Measurements from ENCODE around the gene ANXA9. TPM values are rescaled to one million over a fixed set of nuclear protein-coding genes. Genes with fewer than 3 reads are reported as not detected.

ANXA9 gene
- total and polyA plus RNA-seq, 2 donors (not counting 1 experiment from before 2014, with no cell fraction given) = 0.07 to 0.62 TPM

GRCh38 chr1:151010346-151010726, 28.2 kb downstream of the ANXA9 start:
- H3K4me1 Mint-ChIP-seq = peaks cover 57% of the 10 kb centered on the region
- no peak overlapping the region for H3K9ac ChIP-seq (ENCODE audit: low read length)
- H3K4me1 ChIP-seq (ENCODE audit: control insufficient read depth in 2 of 2, insufficient read depth in 2 of 2, low read length in 2 of 2) = peaks cover 36 to 40% of the 10 kb centered on the region in 2 donors
- peak overlapping the region; percentile 7 for H3K4me3 Mint-ChIP-seq
- no peaks in the 10 kb centered on the region for H3K9me3 ChIP-seq (ENCODE audit: control extremely low read depth in 1 of 3, control insufficient read depth in 2 of 3, insufficient read depth in 1 of 3, low read length in 2 of 3)
- H3K4me3 ChIP-seq (ENCODE audit: control extremely low read depth in 1 of 5, extremely low read depth in 1 of 5, insufficient read depth in 1 of 5, low read depth in 2 of 5, low read length in 4 of 5) = no peak overlapping the region
- no peaks in the 10 kb centered on the region for H3K27me3 ChIP-seq (replicated peaks in 1 of 4; ENCODE audit: control extremely low read depth in 1 of 4, control insufficient read depth in 3 of 4, insufficient read depth in 4 of 4, low read length in 3 of 4)
- no peaks in the 10 kb centered on the region for H3K27me3 Mint-ChIP-seq
- H3K36me3 ChIP-seq (replicated peaks in 1 of 2; ENCODE audit: control extremely low read depth in 1 of 2, control insufficient read depth in 1 of 2, extremely low read depth in 1 of 2, insufficient read depth in 2 of 2, low read length in 1 of 2) = peaks cover 3 to 10% of the 10 kb centered on the region in 2 experiments
- H2AFZ ChIP-seq (ENCODE audit: insufficient read depth, low read depth, low read length, poor library complexity, severe bottlenecking) = no peak overlapping the region
- intact Hi-C loops (cut with micrococcal nuclease) = no loop called here
- no peaks in the 10 kb centered on the region for H4K20me1 ChIP-seq (ENCODE audit: control insufficient read depth, insufficient read depth, low read length, poor library complexity, severe bottlenecking)
- peaks cover 74% of the 10 kb centered on the region for H3K79me2 ChIP-seq (ENCODE audit: control insufficient read depth, insufficient read depth, low read length)
- POLR2A ChIA-PET = no interaction called here
- no peak overlapping the region for H3K27ac ChIP-seq (ENCODE audit: low read length in 2 of 2)
- H3K4me2 ChIP-seq (replicated peaks; ENCODE audit: low read depth, low read length, poor library complexity, severe bottlenecking) = no peak overlapping the region
- no peak for ATAC-seq (ENCODE audit: low read depth)
- H3K9me3 Mint-ChIP-seq (ENCODE audit: insufficient read depth) = no peaks in the 10 kb centered on the region
- CTCF ChIA-PET = interaction anchor here (0.7 to 1.1 kb wide), 3 partner anchors 9 to 723 kb away, joined by 3 to 8 read pairs (median 3); no protein-coding TSS in a partner anchor
- TF ChIP-seq EZH2 (IDR thresholded peaks at IDR 0.05; ENCODE audit: borderline replicate concordance, insufficient read depth, low read depth, low read length, poor library complexity, severe bottlenecking) (no peak), CTCF (IDR thresholded peaks at IDR 0.05) (no peak)
- DNase-seq = no peak
- WGBS (ENCODE audit: insufficient coverage) = 100% methylated on average over 1 of the region's 3 CpGs
- no peak overlapping the region for H3K27ac Mint-ChIP-seq

- H3K79me2 ChIP-seq (ENCODE audit: control insufficient read depth, insufficient read depth, low read length) = peaks cover 65% of the 10 kb centered on the region
- no peak overlapping the region for H3K4me2 ChIP-seq (replicated peaks; ENCODE audit: low read depth, low read length, poor library complexity, severe bottlenecking)
- no peak for ATAC-seq (ENCODE audit: low read depth)
- Mint-ChIP-seq H3K4me1 (peaks cover 48% of the 10 kb centered on the region), H3K4me3 (no peak overlapping the region), H3K27me3 (no peaks in the 10 kb centered on the region), H3K9me3 (ENCODE audit: insufficient read depth) (no peaks in the 10 kb centered on the region), H3K27ac (no peak overlapping the region)
- intact Hi-C loops (cut with micrococcal nuclease) = no loop called here
- no peaks in the 10 kb centered on the region for H3K27me3 ChIP-seq (replicated peaks in 1 of 4; ENCODE audit: control extremely low read depth in 1 of 4, control insufficient read depth in 3 of 4, insufficient read depth in 4 of 4, low read length in 3 of 4)
- H4K20me1 ChIP-seq (ENCODE audit: control insufficient read depth, insufficient read depth, low read length, poor library complexity, severe bottlenecking) = no peaks in the 10 kb centered on the region
- no peak overlapping the region for H3K4me3 ChIP-seq (ENCODE audit: control extremely low read depth in 1 of 5, extremely low read depth in 1 of 5, insufficient read depth in 1 of 5, low read depth in 2 of 5, low read length in 4 of 5)
- TF ChIP-seq CTCF (IDR thresholded peaks at IDR 0.05) (no peak), EZH2 (IDR thresholded peaks at IDR 0.05; ENCODE audit: borderline replicate concordance, insufficient read depth, low read depth, low read length, poor library complexity, severe bottlenecking) (no peak)
- H2AFZ ChIP-seq (ENCODE audit: insufficient read depth, low read depth, low read length, poor library complexity, severe bottlenecking) = no peak overlapping the region
- no peak overlapping the region for H3K27ac ChIP-seq (ENCODE audit: low read length in 2 of 2)
- CTCF ChIA-PET = interaction anchor here (0.9 to 1.1 kb wide), 3 partner anchors 10 to 27 kb away, joined by 3 read pairs; no protein-coding TSS in a partner anchor
- POLR2A ChIA-PET = interaction anchor here (0.7 kb wide), 1 partner anchor 884 kb away, joined by 3 read pairs; no protein-coding TSS in a partner anchor
- no peak overlapping the region for H3K9ac ChIP-seq (ENCODE audit: low read length)
- H3K4me1 ChIP-seq (ENCODE audit: control insufficient read depth in 2 of 2, insufficient read depth in 2 of 2, low read length in 2 of 2) = peaks cover 27 to 31% of the 10 kb centered on the region in 2 donors
- WGBS (ENCODE audit: insufficient coverage) = 100% methylated on average over 2 of the region's 4 CpGs
- DNase-seq = no peak
- H3K36me3 ChIP-seq (replicated peaks in 1 of 2; ENCODE audit: control extremely low read depth in 1 of 2, control insufficient read depth in 1 of 2, extremely low read depth in 1 of 2, insufficient read depth in 2 of 2, low read length in 1 of 2) = peaks cover 3 to 10% of the 10 kb centered on the region in 2 experiments
- no peaks in the 10 kb centered on the region for H3K9me3 ChIP-seq (ENCODE audit: control extremely low read depth in 1 of 3, control insufficient read depth in 2 of 3, insufficient read depth in 1 of 3, low read length in 2 of 3)
These were observed 29.2 kb downstream of the ANXA9 start for GRCh38 chr1:151011154-151011850.

Data from B cell (primary cell).